NT2/D1 (cell line): ENCODE results near the gene MB21D2.

ENCODE experiments used
- SUZ12 ChIP-seq: IDR thresholded peaks from 2 replicates; pipeline ENCODE4 v1.6.1; 2011; ENCODE audit not compliant: insufficient read length, insufficient read depth; ENCODE audit errors: extremely low read depth
- ZNF274 ChIP-seq: IDR thresholded peaks from 2 replicates; pipeline ENCODE4 v1.6.1; 2011; ENCODE audit warnings: mild to moderate bottlenecking, low read depth, low read length

GRCh38 chr3:192831111-192831644, 86.5 kb downstream of the MB21D2 start:
- TF ChIP-seq ZNF274 (no peak), SUZ12 (no peak)
